HCT116 (cell line): ENCODE results near the gene IL17D.

ENCODE experiments used
- CTCF ChIP-seq, 3 experiments: fragments of 200-600 bp in 1 of 3; sonication (generic) in 1 of 3; IDR thresholded peaks in 2 of 3; conservative IDR thresholded peaks in 1 of 3; 2 replicates each; pipeline ENCODE4 v1.5.1; 2012 to 2017; ENCODE audit warnings: low read depth in 2 of 3, low read length in 2 of 3, antibody characterized with exemption in 1 of 3, borderline replicate concordance in 1 of 3, control low read depth in 1 of 3, mild to moderate bottlenecking in 1 of 3, mixed read lengths in 1 of 3, mixed run types in 1 of 3, moderate library complexity in 1 of 3; ENCODE audit not compliant: insufficient read depth in 1 of 3
- MAX ChIP-seq: IDR thresholded peaks from 2 replicates; pipeline ENCODE4 v1.6.1; 2012
- POLR2AphosphoS5 ChIP-seq: IDR thresholded peaks from 2 replicates; pipeline ENCODE4 v1.6.1; 2011; ENCODE audit warnings: mild to moderate bottlenecking, low read depth, low read length, moderate library complexity
- RAD21 ChIP-seq: IDR thresholded peaks from 2 replicates; pipeline ENCODE4 v1.6.1; 2012; ENCODE audit warnings: low read depth, mild to moderate bottlenecking
- SIN3A ChIP-seq: IDR thresholded peaks from 2 replicates; pipeline ENCODE4 v1.6.1; 2012; ENCODE audit warnings: low read depth
- SRF ChIP-seq: IDR thresholded peaks from 2 replicates; pipeline ENCODE4 v1.6.1; 2012; ENCODE audit warnings: low read depth

GRCh38 chr13:20691616-20692015 lies 11.9 kb upstream of the IL17D start:
- TF ChIP-seq SIN3A (no peak), CTCF (IDR thresholded peaks at IDR 0.05 in 2 of 3, conservative IDR thresholded peaks at IDR 0.05 in 1 of 3; ENCODE audit: borderline replicate concordance in 1 of 3, insufficient read depth in 1 of 3, low read depth in 2 of 3, low read length in 2 of 3) (no peak), SRF (no peak), MAX (no peak), RAD21 (no peak), POLR2AphosphoS5 (no peak)
